ENCODE results near the gene KCNJ9. TPM values are rescaled to one million over a fixed set of nuclear protein-coding genes. Genes with fewer than 3 reads are reported as not detected.

Gene KCNJ9
- total RNA-seq, 2 donors from 2014 or later = 0.95 TPM; not detected in 1

- peak overlapping the region; percentile 48 for H3K4me3 ChIP-seq
- H3K4me1 ChIP-seq (ENCODE audit: control insufficient read depth in 1 of 2, low read depth in 2 of 2) = peaks cover 18 to 43% of the 10 kb centered on the region in 2 donors
- DNase-seq (ENCODE audit: low spot score) (no peak), ATAC-seq (ENCODE audit: insufficient number of reproducible peaks, low FRiP score, low read depth) (no peak)
- H3K27ac ChIP-seq = no peak overlapping the region
- no peaks in the 10 kb centered on the region for H3K36me3 ChIP-seq
- H3K27me3 ChIP-seq (replicated peaks; ENCODE audit: insufficient read depth) = no peaks in the 10 kb centered on the region
- no peak for TF ChIP-seq CTCF (IDR thresholded peaks at IDR 0.05)
- H3K9me3 ChIP-seq = no peaks in the 10 kb centered on the region
Measured at GRCh38 chr1:160083968-160084770, 2.8 kb downstream of the KCNJ9 start.

- Histone ChIP-seq H3K4me3 (peak overlapping the region; percentile 48), H3K9me3 (no peaks in the 10 kb centered on the region), H3K4me1 (ENCODE audit: control insufficient read depth in 1 of 2, low read depth in 2 of 2) (peaks cover 18 to 43% of the 10 kb centered on the region in 2 donors), H3K36me3 (no peaks in the 10 kb centered on the region), H3K27me3 (replicated peaks; ENCODE audit: insufficient read depth) (no peaks in the 10 kb centered on the region), H3K27ac (peak overlapping the region; percentile 87 to 89)
- no peak for DNase-seq (ENCODE audit: low spot score)
- peak; percentile 57 for ATAC-seq (ENCODE audit: insufficient number of reproducible peaks, low FRiP score, low read depth)
- no peak for TF ChIP-seq CTCF (IDR thresholded peaks at IDR 0.05)
Measured at GRCh38 chr1:160084771-160085321, 3.5 kb downstream of the KCNJ9 start.

GRCh38 chr1:160085686-160086455 is 4.5 kb downstream of the KCNJ9 start:
- Histone ChIP-seq H3K4me3 (peak overlapping the region; percentile 48), H3K4me1 (ENCODE audit: control insufficient read depth in 1 of 2, low read depth in 2 of 2) (peaks cover 18 to 41% of the 10 kb centered on the region in 2 donors), H3K36me3 (peaks cover 2% of the 10 kb centered on the region), H3K9me3 (no peaks in the 10 kb centered on the region), H3K27ac (peak overlapping the region; percentile 87 to 89), H3K27me3 (replicated peaks; ENCODE audit: insufficient read depth) (no peaks in the 10 kb centered on the region)
- ATAC-seq (ENCODE audit: insufficient number of reproducible peaks, low FRiP score, low read depth) = peak; percentile 44
- no peak for DNase-seq (ENCODE audit: low spot score)
- peak; percentile 84 for TF ChIP-seq CTCF (IDR thresholded peaks at IDR 0.05)

GRCh38 chr1:160086456-160086892 is 5.1 kb downstream of the KCNJ9 start:
- Histone ChIP-seq H3K36me3 (peaks cover 6% of the 10 kb centered on the region), H3K27me3 (replicated peaks; ENCODE audit: insufficient read depth) (no peaks in the 10 kb centered on the region), H3K4me1 (ENCODE audit: control insufficient read depth in 1 of 2, low read depth in 2 of 2) (peaks cover 18 to 35% of the 10 kb centered on the region in 2 donors), H3K4me3 (peak overlapping the region; percentile 37), H3K9me3 (no peaks in the 10 kb centered on the region), H3K27ac (peak overlapping the region; percentile 87 to 89)
- peak; percentile 59 for ATAC-seq (ENCODE audit: insufficient number of reproducible peaks, low FRiP score, low read depth)
- no peak for DNase-seq (ENCODE audit: low spot score)
- TF ChIP-seq CTCF (IDR thresholded peaks at IDR 0.05) = no peak

Data from thoracic aorta (tissue), 2 donors.